CD14-positive monocyte (primary cell): ENCODE results near the gene DENND1A. TPM values are rescaled to one million over a fixed set of nuclear protein-coding genes. Genes with fewer than 3 reads are reported as not detected.

Experiments used
- DNase-seq, 3 donors: peaks; one replicate each; pipeline ENCODE4 v3.0.0-alpha.2; 2011 to 2022
- H2AFZ ChIP-seq: 2 replicates; pipeline ENCODE4 v1.6.0; 2012; ENCODE audit warnings: mild to moderate bottlenecking, low read depth, low read length, inconsistent platforms; ENCODE audit not compliant: insufficient read depth, poor library complexity, severe bottlenecking
- H3K27ac ChIP-seq, 2 donors: 1 replicate in 1 of 2; 2 replicates in 1 of 2; pipeline ENCODE4 v1.5.1; 2012 to 2013; ENCODE audit warnings: low read length in 2 of 2, control low read depth in 1 of 2, inconsistent platforms in 1 of 2, low read depth in 1 of 2, mild to moderate bottlenecking in 1 of 2
- H3K27me3 ChIP-seq, 2 donors: one replicate each; pipeline versions ENCODE4 v1.6.0 to v1.6.1; 2011 to 2013; ENCODE audit warnings: low read length in 2 of 2; ENCODE audit not compliant: control insufficient read depth in 2 of 2, insufficient read depth in 2 of 2
- H3K36me3 ChIP-seq, 2 donors: replicated peaks in 1 of 2; 1 replicate in 1 of 2; 2 replicates in 1 of 2; pipeline versions ENCODE4 v1.5.1 to v1.6.1; 2012 to 2013; ENCODE audit warnings: low read length in 2 of 2, control low read depth in 1 of 2, inconsistent platforms in 1 of 2, mild to moderate bottlenecking in 1 of 2; ENCODE audit not compliant: insufficient read depth in 2 of 2, control insufficient read depth in 1 of 2
- H3K4me1 ChIP-seq, 2 donors: 1 replicate in 1 of 2; 2 replicates in 1 of 2; pipeline versions ENCODE4 v1.5.1 to v1.6.1; 2012 to 2013; ENCODE audit warnings: low read length in 2 of 2, control low read depth in 1 of 2, inconsistent platforms in 1 of 2, mild to moderate bottlenecking in 1 of 2, moderate library complexity in 1 of 2; ENCODE audit not compliant: insufficient read depth in 2 of 2, control insufficient read depth in 1 of 2
- H3K4me2 ChIP-seq: replicated peaks from 2 replicates; pipeline ENCODE3; 2012; ENCODE audit warnings: low read length, moderate library complexity, mild to moderate bottlenecking; ENCODE audit not compliant: poor library complexity, severe bottlenecking; ENCODE audit errors: extremely low read depth
- H3K4me3 ChIP-seq, 3 experiments: fragments of 200-600 bp in 1 of 3; sonication (generic) in 1 of 3; replicated peaks in 1 of 3; 1 replicate in 2 of 3; 2 replicates in 1 of 3; pipeline ENCODE4 v1.5.1; 2011 to 2013; ENCODE audit warnings: low read length in 3 of 3, mild to moderate bottlenecking in 3 of 3, control low read depth in 2 of 3, low read depth in 2 of 3, inconsistent platforms in 1 of 3, moderate library complexity in 1 of 3
- H3K79me2 ChIP-seq: 2 replicates; pipeline ENCODE4 v1.6.0; 2012; ENCODE audit warnings: mild to moderate bottlenecking, control low read depth, inconsistent platforms, low read length, moderate library complexity; ENCODE audit not compliant: insufficient read depth
- H3K9ac ChIP-seq: 2 replicates; pipeline ENCODE4 v1.6.0; 2017; ENCODE audit warnings: low read length, mild to moderate bottlenecking; ENCODE audit not compliant: insufficient read depth, poor library complexity, severe bottlenecking
- H3K9me3 ChIP-seq, 2 donors: replicated peaks in 1 of 2; 1 replicate in 1 of 2; 2 replicates in 1 of 2; pipeline versions ENCODE4 v1.5.1 to v1.6.1; 2012 to 2013; ENCODE audit warnings: low read length in 2 of 2, control low read depth in 1 of 2; ENCODE audit not compliant: control insufficient read depth in 1 of 2, insufficient read depth in 1 of 2
- H4K20me1 ChIP-seq: 2 replicates; pipeline ENCODE4 v1.6.0; 2012; ENCODE audit warnings: mild to moderate bottlenecking, low read length, control low read depth, moderate library complexity; ENCODE audit not compliant: insufficient read depth
- H3K27ac Mint-ChIP-seq, 7 donors: one replicate each; pipeline ENCODE4 v1.8.0; 2020; ENCODE audit warnings: mild to moderate bottlenecking in 7 of 7, mixed read lengths in 7 of 7, moderate library complexity in 6 of 7, inconsistent platforms in 2 of 7
- H3K27me3 Mint-ChIP-seq, 3 donors: one replicate each; pipeline ENCODE4 v1.8.0; 2021 to 2022; ENCODE audit warnings: low read depth in 3 of 3, mild to moderate bottlenecking in 3 of 3, mixed read lengths in 3 of 3, moderate library complexity in 3 of 3, inconsistent platforms in 1 of 3
- H3K36me3 Mint-ChIP-seq, 2 donors: one replicate each; pipeline ENCODE4 v1.8.0; 2020; ENCODE audit warnings: mixed read lengths in 2 of 2, inconsistent platforms in 1 of 2, mild to moderate bottlenecking in 1 of 2
- H3K4me1 Mint-ChIP-seq: one replicate; pipeline ENCODE4 v1.8.0; 2020; ENCODE audit warnings: mild to moderate bottlenecking, mixed read lengths
- H3K4me3 Mint-ChIP-seq, 2 donors: one replicate each; pipeline ENCODE4 v1.8.0; 2020; ENCODE audit warnings: mild to moderate bottlenecking in 2 of 2, mixed read lengths in 2 of 2, moderate library complexity in 1 of 2
- H3K9me3 Mint-ChIP-seq, 7 donors: one replicate each; pipeline ENCODE4 v1.8.0; 2020 to 2022; ENCODE audit warnings: mixed read lengths in 7 of 7, mild to moderate bottlenecking in 6 of 7, moderate library complexity in 6 of 7, inconsistent platforms in 2 of 7
- WGBS: methylation state at CpG from one replicate; pipeline ENCODE4 v1.1.5; 2013; ENCODE audit warnings: missing lambda C conversion rate; ENCODE audit not compliant: insufficient coverage; 5-methylcytosine and 5-hydroxymethylcytosine counted together
- intact Hi-C, 2 donors: fragments of 100-400 bp; cut with micrococcal nuclease; formaldehyde crosslinking; loops; one replicate each; pipeline versions ENCODE4 v1.15.0 to v1.15.1; 2023
- polyA plus RNA-seq, 3 donors: library from polyadenylated mRNA; depleted of rRNA in 1 of 3; unstranded in 2 of 3; stranded (reverse) in 1 of 3; fragments of 300-500 nt in 2 of 3; fragments of >200 nt in 1 of 3; fragmentation: Illumina TruSeq in 2 of 3; gene quantifications; 1 replicate in 2 of 3; 2 replicates in 1 of 3; pipeline ENCODE4 v1.2.3, GENCODE V29; 2012 to 2021
- TF ChIP-seq, protein P1 (sequence below): fragments of 200-600 bp; IDR thresholded peaks from one replicate; pipeline ENCODE4 v1.8.0; 2022; ENCODE audit warnings: antibody characterized with exemption, mild to moderate bottlenecking

Gene DENND1A
- polyA plus RNA-seq, 3 donors: 24.8 to 73.0 (median 29.4) TPM

DNA sequence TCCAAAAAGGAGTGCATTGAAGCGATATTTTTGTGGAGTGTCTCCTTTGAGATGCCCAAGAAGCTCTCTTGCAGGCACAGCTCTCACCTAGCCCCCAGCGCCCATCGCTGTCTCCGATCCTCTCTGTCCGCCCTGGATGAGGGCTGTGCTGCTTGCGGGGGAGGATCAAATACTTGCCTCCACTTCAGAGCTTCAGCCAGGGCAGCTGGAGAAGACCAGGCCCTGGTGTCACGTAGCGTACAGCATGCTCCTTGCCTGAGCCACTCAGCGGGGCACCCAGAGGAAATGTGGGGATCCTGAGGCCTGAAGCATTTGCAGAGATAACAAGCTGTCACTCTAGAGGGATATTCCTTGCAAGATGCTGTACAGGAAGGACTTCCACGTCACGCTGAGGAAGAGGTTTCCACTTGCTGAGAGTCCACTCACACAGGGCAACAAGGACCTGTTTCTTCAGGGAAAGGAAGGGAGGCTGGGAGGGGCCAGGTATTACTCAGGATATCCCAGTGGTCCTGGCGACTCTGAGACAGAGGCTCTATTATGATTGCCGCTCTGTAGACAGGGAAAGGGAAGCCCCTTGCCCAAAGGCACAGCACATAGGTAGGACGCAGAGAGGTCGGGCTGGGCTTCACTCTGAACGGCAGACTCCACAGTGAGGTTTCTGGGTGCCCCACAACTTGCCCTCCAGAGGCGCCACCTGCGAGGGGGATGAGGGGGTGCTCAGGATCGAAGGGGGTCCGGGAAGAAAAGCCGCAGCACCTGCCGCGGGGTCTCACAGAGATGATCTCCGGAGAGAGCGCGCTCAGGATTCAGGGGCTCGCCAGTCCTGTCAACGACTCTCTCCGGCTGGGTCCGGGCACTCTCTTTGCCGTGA, 510.0 kb downstream of the DENND1A start:
- no peak overlapping the region for H2AFZ ChIP-seq
- H3K4me1 ChIP-seq: no peaks in the 10 kb centered on the region
- peaks cover 0 to 6% (median 3%) of the 10 kb centered on the region in 3 donors for H3K27me3 Mint-ChIP-seq
- H3K36me3 Mint-ChIP-seq: peaks cover 93% of the 10 kb centered on the region in 2 donors
- peak overlapping the region in 3 of 7 donors; percentile 2 to 33 (median 28) for H3K27ac Mint-ChIP-seq
- no peaks in the 10 kb centered on the region for H3K79me2 ChIP-seq
- DNase-seq: no peak
- WGBS: 89% methylated on average over 31 of the region's 31 CpGs
- TF ChIP-seq, protein P1, sequence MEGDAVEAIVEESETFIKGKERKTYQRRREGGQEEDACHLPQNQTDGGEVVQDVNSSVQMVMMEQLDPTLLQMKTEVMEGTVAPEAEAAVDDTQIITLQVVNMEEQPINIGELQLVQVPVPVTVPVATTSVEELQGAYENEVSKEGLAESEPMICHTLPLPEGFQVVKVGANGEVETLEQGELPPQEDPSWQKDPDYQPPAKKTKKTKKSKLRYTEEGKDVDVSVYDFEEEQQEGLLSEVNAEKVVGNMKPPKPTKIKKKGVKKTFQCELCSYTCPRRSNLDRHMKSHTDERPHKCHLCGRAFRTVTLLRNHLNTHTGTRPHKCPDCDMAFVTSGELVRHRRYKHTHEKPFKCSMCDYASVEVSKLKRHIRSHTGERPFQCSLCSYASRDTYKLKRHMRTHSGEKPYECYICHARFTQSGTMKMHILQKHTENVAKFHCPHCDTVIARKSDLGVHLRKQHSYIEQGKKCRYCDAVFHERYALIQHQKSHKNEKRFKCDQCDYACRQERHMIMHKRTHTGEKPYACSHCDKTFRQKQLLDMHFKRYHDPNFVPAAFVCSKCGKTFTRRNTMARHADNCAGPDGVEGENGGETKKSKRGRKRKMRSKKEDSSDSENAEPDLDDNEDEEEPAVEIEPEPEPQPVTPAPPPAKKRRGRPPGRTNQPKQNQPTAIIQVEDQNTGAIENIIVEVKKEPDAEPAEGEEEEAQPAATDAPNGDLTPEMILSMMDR: no peak
- intact Hi-C loops: no loop called here
- H3K4me1 Mint-ChIP-seq: no peaks in the 10 kb centered on the region
- H3K27ac ChIP-seq: no peak overlapping the region
- H3K9ac ChIP-seq: no peak overlapping the region
- H4K20me1 ChIP-seq: peaks cover 26% of the 10 kb centered on the region
- H3K4me3 ChIP-seq: no peak overlapping the region
- H3K9me3 ChIP-seq: no peaks in the 10 kb centered on the region
- H3K4me2 ChIP-seq: no peak overlapping the region
- H3K27me3 ChIP-seq: no peaks in the 10 kb centered on the region
- peaks cover 86 to 100% of the 10 kb centered on the region in 2 donors for H3K36me3 ChIP-seq
- H3K9me3 Mint-ChIP-seq: no peaks in the 10 kb centered on the region
- no peak overlapping the region for H3K4me3 Mint-ChIP-seq

DNA sequence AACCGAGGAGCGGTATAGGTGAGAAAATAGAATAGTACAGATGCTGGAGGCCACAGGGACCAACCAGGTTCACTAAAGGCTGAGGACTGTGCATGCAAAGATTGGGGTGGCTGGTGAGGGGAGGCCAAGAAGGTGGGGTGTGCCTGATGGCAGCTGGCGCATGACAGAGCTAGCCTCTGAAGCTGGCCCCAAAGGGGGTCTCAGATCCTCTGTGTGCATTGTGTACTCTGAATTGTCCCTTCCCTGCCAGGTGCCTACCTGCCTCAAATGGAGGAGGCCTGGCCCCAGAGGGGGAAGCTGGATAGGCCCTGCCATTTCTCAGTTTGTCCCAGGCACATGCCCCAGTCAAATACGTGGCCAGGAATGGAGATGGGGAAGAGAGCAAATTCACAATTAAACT, 510.8 kb downstream of the DENND1A start:
- Histone ChIP-seq H3K4me1 (no peaks in the 10 kb centered on the region), H3K4me2 (no peak overlapping the region), H2AFZ (no peak overlapping the region), H3K4me3 (no peak overlapping the region), H3K9me3 (no peaks in the 10 kb centered on the region), H3K36me3 (peaks cover 83 to 100% of the 10 kb centered on the region in 2 donors), H3K9ac (no peak overlapping the region), H3K79me2 (no peaks in the 10 kb centered on the region), H3K27me3 (no peaks in the 10 kb centered on the region), H4K20me1 (peaks cover 29% of the 10 kb centered on the region), H3K27ac (no peak overlapping the region)
- Mint-ChIP-seq H3K9me3 (no peaks in the 10 kb centered on the region), H3K36me3 (peaks cover 92 to 93% of the 10 kb centered on the region in 2 donors), H3K27ac (peak overlapping the region in 1 of 7 donors; percentile 57), H3K4me1 (no peaks in the 10 kb centered on the region), H3K27me3 (peaks cover 0 to 6% (median 3%) of the 10 kb centered on the region in 3 donors), H3K4me3 (no peak overlapping the region)
- TF ChIP-seq, protein P1: no peak
- 100% methylated on average over 4 of the region's 4 CpGs for WGBS
- intact Hi-C loops: no loop called here
- no peak for DNase-seq
